Measurements from ENCODE around the gene MSX1.

DNA sequence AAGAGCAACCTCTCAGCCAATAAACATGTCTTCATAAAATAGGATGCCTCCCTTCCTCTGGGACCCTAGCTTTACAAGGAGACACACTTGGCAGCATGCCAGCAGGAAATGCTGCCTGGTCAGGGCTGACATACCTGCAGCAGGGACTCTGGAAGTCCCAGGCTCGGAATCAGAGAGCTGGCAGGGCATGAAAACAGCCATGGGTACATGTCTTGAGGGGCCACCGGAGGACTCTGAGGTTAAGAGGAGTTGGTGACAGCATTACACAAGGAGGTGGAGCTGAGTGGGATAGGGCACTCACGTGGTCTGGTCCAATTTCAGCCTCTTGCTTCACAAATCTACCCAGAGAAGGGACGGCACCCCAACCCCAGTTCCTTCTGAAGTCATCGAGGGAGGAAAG lies 15.7 kb downstream of the MSX1 start:
- TF ChIP-seq, protein P1, sequence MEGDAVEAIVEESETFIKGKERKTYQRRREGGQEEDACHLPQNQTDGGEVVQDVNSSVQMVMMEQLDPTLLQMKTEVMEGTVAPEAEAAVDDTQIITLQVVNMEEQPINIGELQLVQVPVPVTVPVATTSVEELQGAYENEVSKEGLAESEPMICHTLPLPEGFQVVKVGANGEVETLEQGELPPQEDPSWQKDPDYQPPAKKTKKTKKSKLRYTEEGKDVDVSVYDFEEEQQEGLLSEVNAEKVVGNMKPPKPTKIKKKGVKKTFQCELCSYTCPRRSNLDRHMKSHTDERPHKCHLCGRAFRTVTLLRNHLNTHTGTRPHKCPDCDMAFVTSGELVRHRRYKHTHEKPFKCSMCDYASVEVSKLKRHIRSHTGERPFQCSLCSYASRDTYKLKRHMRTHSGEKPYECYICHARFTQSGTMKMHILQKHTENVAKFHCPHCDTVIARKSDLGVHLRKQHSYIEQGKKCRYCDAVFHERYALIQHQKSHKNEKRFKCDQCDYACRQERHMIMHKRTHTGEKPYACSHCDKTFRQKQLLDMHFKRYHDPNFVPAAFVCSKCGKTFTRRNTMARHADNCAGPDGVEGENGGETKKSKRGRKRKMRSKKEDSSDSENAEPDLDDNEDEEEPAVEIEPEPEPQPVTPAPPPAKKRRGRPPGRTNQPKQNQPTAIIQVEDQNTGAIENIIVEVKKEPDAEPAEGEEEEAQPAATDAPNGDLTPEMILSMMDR (IDR thresholded peaks at IDR 0.05): no peak
- no peak for TF ChIP-seq POLR2A (IDR thresholded peaks at IDR 0.05)
- TF ChIP-seq EP300 (IDR thresholded peaks at IDR 0.05): no peak

Measured in ovary (tissue), 3 donors.